ENCODE data around the gene MAGI1.

MAGI1 gene

DNA sequence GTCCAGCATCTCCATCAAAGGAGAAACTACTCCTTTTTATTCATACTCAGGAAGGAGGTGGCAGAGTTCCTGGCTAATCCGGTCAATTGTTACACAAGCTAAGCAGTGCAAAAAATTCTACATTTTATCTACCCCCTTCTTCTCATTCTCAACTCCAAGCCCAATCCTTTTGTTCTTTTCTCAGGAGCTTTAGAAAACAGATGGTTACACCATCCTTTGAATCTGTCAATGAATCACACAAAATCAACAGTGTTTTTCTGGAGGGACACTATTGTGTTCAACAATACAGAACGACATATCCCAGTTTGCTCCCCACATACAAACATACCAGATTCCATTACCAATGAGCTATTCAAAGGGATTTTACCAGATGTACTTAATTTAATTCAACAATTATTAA lies 362.1 kb downstream of the MAGI1 start:
- no peak overlapping the region for H3K4me2 ChIP-seq (ENCODE audit: low read depth, low read length, poor library complexity, severe bottlenecking)
- H2AFZ ChIP-seq (ENCODE audit: low read depth, low read length, severe bottlenecking) = no peak overlapping the region
- H3K27ac ChIP-seq (ENCODE audit: low read depth, low read length) = no peak overlapping the region
- no peaks in the 10 kb centered on the region for H3K79me2 ChIP-seq (ENCODE audit: insufficient read depth, low read length)
- H3K9me3 ChIP-seq (ENCODE audit: insufficient read depth, low read length) = no peaks in the 10 kb centered on the region
- H3K9ac ChIP-seq (ENCODE audit: low read length) = no peak overlapping the region
- no peaks in the 10 kb centered on the region for H4K20me1 ChIP-seq (ENCODE audit: low read depth, low read length)
- H3K4me3 ChIP-seq (ENCODE audit: insufficient read depth, low read length, poor library complexity, severe bottlenecking) = no peak overlapping the region
- H3K9me2 ChIP-seq (replicated peaks; ENCODE audit: insufficient read depth, low read length) = no peaks in the 10 kb centered on the region
- TF ChIP-seq, protein P1, sequence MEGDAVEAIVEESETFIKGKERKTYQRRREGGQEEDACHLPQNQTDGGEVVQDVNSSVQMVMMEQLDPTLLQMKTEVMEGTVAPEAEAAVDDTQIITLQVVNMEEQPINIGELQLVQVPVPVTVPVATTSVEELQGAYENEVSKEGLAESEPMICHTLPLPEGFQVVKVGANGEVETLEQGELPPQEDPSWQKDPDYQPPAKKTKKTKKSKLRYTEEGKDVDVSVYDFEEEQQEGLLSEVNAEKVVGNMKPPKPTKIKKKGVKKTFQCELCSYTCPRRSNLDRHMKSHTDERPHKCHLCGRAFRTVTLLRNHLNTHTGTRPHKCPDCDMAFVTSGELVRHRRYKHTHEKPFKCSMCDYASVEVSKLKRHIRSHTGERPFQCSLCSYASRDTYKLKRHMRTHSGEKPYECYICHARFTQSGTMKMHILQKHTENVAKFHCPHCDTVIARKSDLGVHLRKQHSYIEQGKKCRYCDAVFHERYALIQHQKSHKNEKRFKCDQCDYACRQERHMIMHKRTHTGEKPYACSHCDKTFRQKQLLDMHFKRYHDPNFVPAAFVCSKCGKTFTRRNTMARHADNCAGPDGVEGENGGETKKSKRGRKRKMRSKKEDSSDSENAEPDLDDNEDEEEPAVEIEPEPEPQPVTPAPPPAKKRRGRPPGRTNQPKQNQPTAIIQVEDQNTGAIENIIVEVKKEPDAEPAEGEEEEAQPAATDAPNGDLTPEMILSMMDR (IDR thresholded peaks at IDR 0.05; ENCODE audit: insufficient read depth, low read length, poor library complexity, severe bottlenecking) = no peak
- no peak for TF ChIP-seq EZH2phosphoT487 (conservative IDR thresholded peaks at IDR 0.05; ENCODE audit: low read length)
- no peaks in the 10 kb centered on the region for H3K36me3 ChIP-seq (ENCODE audit: low read length)
- H3F3A ChIP-seq (ENCODE audit: insufficient read depth) = no peaks in the 10 kb centered on the region
- H3K27me3 ChIP-seq (ENCODE audit: low read length) = no peaks in the 10 kb centered on the region

DNA sequence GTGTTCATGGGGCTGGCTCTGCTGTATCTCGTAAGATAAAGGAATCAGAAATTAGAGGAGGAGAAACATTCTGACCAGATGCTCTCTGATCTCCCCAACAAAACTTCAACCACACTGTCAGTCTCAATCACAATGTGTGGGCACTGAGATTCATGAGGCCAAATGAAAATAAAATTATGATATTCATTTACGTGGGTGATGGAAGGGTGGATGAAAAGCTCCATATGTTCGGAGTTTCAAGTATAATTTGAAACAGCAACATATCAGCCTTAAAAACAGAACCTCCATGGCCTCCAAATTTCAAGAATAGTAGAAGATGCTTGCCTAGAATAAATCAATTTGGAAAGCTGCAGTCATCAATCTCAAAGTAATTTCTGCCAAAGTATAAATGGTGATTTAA lies 363.7 kb downstream of the MAGI1 start:
- no peak overlapping the region for H3K9ac ChIP-seq (ENCODE audit: low read length)
- H3K36me3 ChIP-seq (ENCODE audit: low read length) = no peaks in the 10 kb centered on the region

DNA sequence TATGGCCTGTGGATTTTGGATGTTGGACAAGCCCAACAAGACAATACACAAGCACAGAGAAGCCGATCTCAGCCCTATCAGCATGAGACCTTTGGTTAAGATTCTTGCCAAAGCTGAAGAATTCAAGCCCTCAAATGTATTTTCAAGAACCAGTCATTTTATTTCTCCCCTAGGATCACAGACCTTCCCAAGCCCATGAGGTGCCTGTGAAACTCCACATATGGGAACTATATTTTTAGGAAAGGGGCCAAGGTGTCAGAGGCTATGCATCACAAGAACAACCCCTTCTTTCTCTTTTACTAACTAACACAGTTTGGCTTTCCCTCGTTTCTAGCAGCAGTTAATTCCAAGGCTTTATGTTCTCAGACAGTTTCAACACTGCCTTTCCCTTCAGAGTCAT lies 364.5 kb downstream of the MAGI1 start:
- Histone ChIP-seq H4K20me1 (ENCODE audit: low read depth, low read length) (no peaks in the 10 kb centered on the region), H3F3A (ENCODE audit: insufficient read depth) (no peaks in the 10 kb centered on the region), H2AFZ (ENCODE audit: low read depth, low read length, severe bottlenecking) (no peak overlapping the region), H3K9me2 (replicated peaks; ENCODE audit: insufficient read depth, low read length) (no peaks in the 10 kb centered on the region), H3K4me2 (ENCODE audit: low read depth, low read length, poor library complexity, severe bottlenecking) (no peak overlapping the region), H3K27me3 (ENCODE audit: low read length) (no peaks in the 10 kb centered on the region), H3K27ac (ENCODE audit: low read depth, low read length) (no peak overlapping the region), H3K9ac (ENCODE audit: low read length) (no peak overlapping the region), H3K9me3 (ENCODE audit: insufficient read depth, low read length) (no peaks in the 10 kb centered on the region), H3K4me3 (ENCODE audit: insufficient read depth, low read length, poor library complexity, severe bottlenecking) (no peak overlapping the region), H3K36me3 (ENCODE audit: low read length) (no peaks in the 10 kb centered on the region), H3K79me2 (ENCODE audit: insufficient read depth, low read length) (no peaks in the 10 kb centered on the region)
- TF ChIP-seq, protein P1 (IDR thresholded peaks at IDR 0.05; ENCODE audit: insufficient read depth, low read length, poor library complexity, severe bottlenecking) = no peak

More for the DNA sequence above, 363.7 kb downstream of the MAGI1 start:
- Histone ChIP-seq H3K9me3 (ENCODE audit: insufficient read depth, low read length) (no peaks in the 10 kb centered on the region), H3K79me2 (ENCODE audit: insufficient read depth, low read length) (no peaks in the 10 kb centered on the region), H3F3A (ENCODE audit: insufficient read depth) (no peaks in the 10 kb centered on the region), H3K4me2 (ENCODE audit: low read depth, low read length, poor library complexity, severe bottlenecking) (no peak overlapping the region), H3K9me2 (replicated peaks; ENCODE audit: insufficient read depth, low read length) (no peaks in the 10 kb centered on the region), H2AFZ (ENCODE audit: low read depth, low read length, severe bottlenecking) (no peak overlapping the region), H3K27ac (ENCODE audit: low read depth, low read length) (no peak overlapping the region), H4K20me1 (ENCODE audit: low read depth, low read length) (no peaks in the 10 kb centered on the region), H3K27me3 (ENCODE audit: low read length) (no peaks in the 10 kb centered on the region), H3K4me3 (ENCODE audit: insufficient read depth, low read length, poor library complexity, severe bottlenecking) (no peak overlapping the region)
- no peak for TF ChIP-seq EZH2phosphoT487 (conservative IDR thresholded peaks at IDR 0.05; ENCODE audit: low read length)
- TF ChIP-seq, protein P1 (IDR thresholded peaks at IDR 0.05; ENCODE audit: insufficient read depth, low read length, poor library complexity, severe bottlenecking) = no peak
